T47D (cell line): ENCODE results near the gene GPC3.

ENCODE experiments used
- DNase-seq, 2 experiments: peaks; one replicate each; pipeline versions ENCODE4 v3.0.0 to v3.0.0-alpha.2; 2011 to 2012; ENCODE audit warnings: low read depth in 1 of 2, low spot score in 1 of 2
- JUND ChIP-seq: IDR thresholded peaks from 2 replicates; pipeline ENCODE4 v1.6.1; 2012; ENCODE audit warnings: low read depth
- in situ Hi-C: cut with HindIII; loops from 2 replicates; pipeline ENCODE4 v1.10.0; 2016; ENCODE audit warnings: low sequenced_read_pairs, low pct_unique_long_range_greater_than_20kb

Gene GPC3

DNA sequence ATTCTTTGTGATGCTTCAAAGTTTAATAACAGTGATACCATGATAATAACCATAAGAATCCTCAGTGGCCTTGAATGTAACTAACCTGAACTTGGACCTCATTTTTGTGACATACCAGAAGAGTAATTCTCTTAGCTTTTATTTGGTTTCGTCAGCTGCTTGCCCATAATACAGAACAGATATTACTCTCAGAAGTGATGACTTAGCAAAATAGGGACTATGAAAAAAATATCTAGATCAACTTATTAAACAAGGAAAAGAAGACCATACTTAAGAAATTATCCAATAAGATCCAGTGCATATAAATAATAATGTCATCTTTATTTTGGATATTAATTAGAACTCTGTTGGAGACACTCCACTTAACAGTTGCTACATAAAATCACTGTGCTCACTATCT lies 333.2 kb downstream of the GPC3 start:
- no peak for TF ChIP-seq JUND
- no peak for DNase-seq
- in situ Hi-C loops = no loop called here

DNA sequence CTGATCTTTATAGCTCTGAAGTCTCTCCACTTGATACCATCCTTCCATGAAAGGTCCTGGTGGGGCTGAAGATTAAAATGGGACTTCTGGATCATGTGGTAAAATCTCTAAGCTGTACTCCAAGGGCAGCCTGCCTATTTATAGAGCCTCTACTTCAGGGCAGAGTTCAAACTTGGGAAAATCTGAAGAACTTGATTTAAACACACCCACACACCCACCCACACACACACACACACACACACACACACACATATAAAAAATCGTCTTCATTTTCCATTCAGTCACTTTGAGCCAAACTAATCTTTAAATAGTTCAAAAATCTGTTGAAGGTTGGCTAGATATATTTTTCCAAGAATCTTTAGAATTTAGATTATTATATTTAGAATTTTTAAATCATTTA lies 335.2 kb downstream of the GPC3 start:
- DNase-seq = no peak
- TF ChIP-seq JUND = no peak
- in situ Hi-C loops = no loop called here

- no peak for DNase-seq
- TF ChIP-seq JUND = no peak
- in situ Hi-C loops = no loop called here
Observed at GRCh38 chrX:133649651-133650050, 335.7 kb downstream of the GPC3 start.

DNA sequence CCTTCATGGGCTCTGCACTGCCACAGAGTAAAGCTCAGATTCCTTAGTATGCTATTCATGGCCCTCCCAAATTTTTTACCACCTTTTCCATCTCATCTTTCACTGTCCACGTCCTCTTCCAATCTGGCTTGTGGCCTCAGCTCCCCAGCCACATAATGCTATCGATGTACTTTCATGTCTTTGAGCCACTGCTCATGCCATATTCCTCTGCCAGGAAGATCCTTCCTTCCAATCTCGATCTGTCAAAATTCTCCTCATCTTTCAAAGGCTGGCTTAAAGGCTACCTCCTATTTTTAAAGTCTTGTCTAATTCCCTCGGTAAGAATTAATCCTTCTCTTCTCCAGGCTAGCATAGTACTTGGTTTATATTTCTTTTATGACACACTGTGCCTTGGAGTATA lies 336.8 kb downstream of the GPC3 start:
- in situ Hi-C loops = no loop called here
- DNase-seq = no peak
- TF ChIP-seq JUND = no peak

GRCh38 chrX:133646719-133647116 lies 338.7 kb downstream of the GPC3 start:
- in situ Hi-C loops = no loop called here
- no peak for DNase-seq
- TF ChIP-seq JUND = no peak

DNA sequence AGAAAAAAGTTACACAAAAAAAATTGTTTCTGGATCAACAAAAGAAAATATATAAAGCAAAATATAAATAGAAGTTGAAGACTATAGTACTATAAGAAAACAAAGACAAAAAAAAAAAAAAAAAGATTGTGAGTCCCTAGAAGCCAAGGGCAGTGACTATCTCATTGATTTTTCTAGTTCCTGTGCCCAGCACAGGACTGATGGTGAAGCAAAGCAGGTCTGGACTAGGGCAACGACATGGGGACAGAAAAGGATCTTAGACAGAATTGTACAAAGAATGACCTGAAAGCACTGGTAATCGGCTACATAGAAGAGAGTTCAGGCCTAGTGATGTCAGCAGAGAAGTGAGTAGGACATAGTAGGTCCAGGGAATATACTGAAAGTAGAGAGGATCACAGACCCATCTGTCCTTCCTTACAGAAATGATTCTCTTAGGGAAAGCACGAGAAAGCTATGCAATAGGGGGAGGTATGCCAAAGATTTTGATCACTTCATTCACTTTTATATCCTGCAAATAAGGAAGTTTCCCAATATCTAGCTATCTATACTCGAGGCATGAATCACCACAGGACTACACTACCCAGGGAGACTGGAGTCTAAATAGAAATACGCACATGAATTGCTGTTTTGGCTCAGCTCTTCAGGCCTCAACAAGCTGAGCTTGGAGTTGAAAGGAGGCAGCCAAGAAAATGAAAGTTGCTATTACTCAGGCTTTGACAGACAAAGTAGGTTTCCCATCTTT lies 339.2 kb downstream of the GPC3 start:
- in situ Hi-C loops = no loop called here
- no peak for TF ChIP-seq JUND
- peak in 1 of 2 experiments; percentile 3 for DNase-seq

DNA sequence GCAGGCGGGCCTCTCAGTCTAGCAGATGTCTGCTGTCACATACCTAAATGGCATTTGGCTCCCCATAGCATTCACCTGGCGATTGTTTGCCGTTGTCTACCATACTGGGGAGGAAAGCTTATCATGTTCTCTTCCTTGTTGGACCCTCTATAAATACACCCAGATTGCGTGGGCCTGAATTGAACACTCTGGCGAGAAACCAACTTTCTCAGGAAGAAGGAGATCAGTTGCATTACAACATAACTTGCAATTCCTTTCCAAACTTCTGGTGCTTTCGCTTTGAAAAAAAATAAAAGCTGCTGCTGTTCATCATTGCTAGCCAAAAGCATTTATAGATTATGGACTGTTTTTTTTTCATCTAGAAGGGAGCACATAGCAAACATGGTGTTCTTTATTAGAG lies 340.1 kb downstream of the GPC3 start:
- in situ Hi-C loops = no loop called here
- TF ChIP-seq JUND = no peak
- no peak for DNase-seq

- no peak for DNase-seq
- TF ChIP-seq JUND = no peak
- in situ Hi-C loops = no loop called here
Observed at GRCh38 chrX:133640161-133641015, 345.0 kb downstream of the GPC3 start.

DNA sequence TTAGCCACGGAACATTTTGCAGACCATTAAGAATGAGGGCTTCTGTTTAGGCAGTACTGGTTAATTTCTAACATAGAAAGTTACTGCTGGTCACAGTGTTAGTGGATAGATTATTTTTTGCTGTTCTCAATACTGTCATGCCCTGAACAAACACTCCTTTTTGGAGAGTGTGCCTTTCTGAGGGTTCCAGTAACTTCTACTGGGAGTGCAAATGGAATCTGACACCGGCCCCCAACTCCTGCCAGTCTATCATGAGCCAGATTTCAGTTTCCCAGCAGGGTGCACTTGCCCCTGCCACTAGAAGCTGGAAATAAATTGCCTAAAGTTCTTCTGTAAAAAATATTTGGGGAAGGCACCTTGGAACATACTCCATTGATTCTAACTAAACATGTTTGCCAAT lies 345.7 kb downstream of the GPC3 start:
- in situ Hi-C loops = no loop called here
- no peak for TF ChIP-seq JUND
- no peak for DNase-seq

GRCh38 chrX:133638285-133638684 lies 347.1 kb downstream of the GPC3 start:
- DNase-seq = peak in 1 of 2 experiments; percentile 19
- in situ Hi-C loops = no loop called here
- TF ChIP-seq JUND = no peak

DNA sequence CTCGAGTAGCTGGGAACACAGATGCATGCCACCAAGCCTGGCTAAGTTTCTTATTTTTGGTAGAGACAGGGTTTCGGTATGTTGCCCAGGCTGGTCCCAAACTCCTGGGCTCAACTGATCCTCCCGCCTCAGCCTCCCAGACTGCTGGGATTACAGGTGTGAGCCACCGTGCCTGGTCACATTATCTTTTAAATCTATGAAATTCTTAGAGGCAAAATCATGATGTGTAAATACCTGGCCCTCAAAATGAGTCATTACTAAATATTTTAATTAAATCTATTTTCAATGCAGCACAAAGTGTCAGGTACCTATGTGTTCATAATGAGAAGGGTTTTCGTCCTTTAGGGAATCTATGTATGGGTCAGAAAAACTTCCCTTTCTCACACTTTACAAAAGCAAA lies 347.6 kb downstream of the GPC3 start:
- no peak for DNase-seq
- in situ Hi-C loops = no loop called here
- TF ChIP-seq JUND = no peak

DNA sequence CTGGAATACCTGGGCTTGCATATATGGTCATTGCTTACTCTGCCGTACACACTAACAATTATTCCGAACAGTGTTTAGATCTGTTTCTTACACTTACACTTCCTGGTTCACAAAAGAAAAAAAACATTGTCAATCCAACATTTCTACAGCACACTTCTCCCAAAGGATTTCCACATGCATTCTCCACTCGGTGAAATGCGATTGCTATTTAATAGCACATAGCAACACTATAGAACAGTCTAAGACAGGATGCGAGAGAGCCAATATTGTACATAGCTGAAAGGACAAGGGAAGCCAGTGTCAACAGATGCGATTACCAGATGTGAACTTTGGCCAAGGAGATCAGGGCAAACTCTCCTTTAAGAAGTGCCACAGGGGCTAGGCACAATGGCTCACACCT lies 349.4 kb downstream of the GPC3 start:
- DNase-seq = no peak
- no peak for TF ChIP-seq JUND
- in situ Hi-C loops = no loop called here

DNA sequence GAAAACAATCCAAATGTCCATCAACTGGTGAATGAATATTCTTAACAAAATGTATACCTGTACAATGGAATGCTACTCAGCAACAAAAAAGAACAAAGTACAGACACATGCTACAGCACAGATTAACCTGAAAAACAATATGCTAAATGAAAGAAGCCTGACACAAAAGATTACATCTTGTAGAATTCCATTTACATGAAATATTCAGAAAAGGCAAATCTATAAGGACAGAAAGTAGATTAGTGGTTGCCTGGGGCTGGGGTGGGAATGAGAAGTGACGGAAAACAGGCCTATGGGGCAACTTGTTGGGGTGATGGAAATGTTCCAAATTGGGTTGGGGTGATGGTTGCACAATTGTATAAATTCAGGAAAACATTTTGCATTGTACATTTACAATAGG lies 351.0 kb downstream of the GPC3 start:
- no peak for DNase-seq
- in situ Hi-C loops = no loop called here
- no peak for TF ChIP-seq JUND
